HCT116 (cell line): ENCODE results near the gene CRTC3. TPM values are rescaled to one million over a fixed set of nuclear protein-coding genes. Genes with fewer than 3 reads are reported as not detected.
"Not testable (repeated sequence)": the region's sequence is repeated elsewhere in the genome, so short reads cannot be mapped to it uniquely, and the experiment has no call there.

ENCODE experiments used
- ATAC-seq: fragments of 200-7000 bp; cut with Tn5 transposase; 2 replicates; pipeline ENCODE4 v1.9.1; 2020; ENCODE audit warnings: mild to moderate bottlenecking, moderate library complexity
- BruUV-seq: library from RNA; stranded (reverse); fragments of 400-500 nt; replicated peaks from 2 replicates; lab custom pipeline; 2021; lab: Mats Ljungman, UMichigan
- CTCF ChIA-PET: fragments of 300-600 bp; sonication (Branson Sonifier 250); formaldehyde crosslinking; loops from one replicate; lab custom pipeline; 2021; ENCODE audit warnings: antibody characterized with exemption; lab: Charles Lee
- POLR2A ChIA-PET: fragments of 300-600, 350-600 bp; sonication (Branson Sonifier 250); formaldehyde crosslinking; loops from one replicate; lab custom pipeline; 2021; ENCODE audit warnings: antibody characterized with exemption; lab: Charles Lee
- RAD21 ChIA-PET, 2 experiments: fragments of 300-600 bp; sonication (Branson Sonifier 250); formaldehyde crosslinking; loops; one replicate each; lab custom pipeline; 2023; ENCODE audit warnings: low total read pairs in 2 of 2; ENCODE audit not compliant: uncharacterized antibody in 2 of 2, unreplicated experiment in 2 of 2, low non-redundant PET in 1 of 2; lab: Charles Lee
- DNase-seq: peaks from one replicate; pipeline ENCODE4 v3.0.0-alpha.2; 2010; ENCODE audit warnings: low read depth, low spot score
- H2AFZ ChIP-seq: fragments of 200-600 bp; shearing (Covaris generic), sonication (generic); 2 replicates; pipeline ENCODE4 v1.6.1; 2017; ENCODE audit warnings: low read depth, mixed run types, mixed read lengths, antibody characterized with exemption, low read length; ENCODE audit not compliant: poor library complexity, severe bottlenecking
- H3K27ac ChIP-seq: 2 replicates; pipeline ENCODE4 v1.5.1; 2012; ENCODE audit warnings: low read depth, low read length
- H3K27me3 ChIP-seq: fragments of 200-600 bp; sonication (generic); 2 replicates; pipeline ENCODE4 v1.6.1; 2016; ENCODE audit warnings: mixed run types, low read length, mixed read lengths; ENCODE audit not compliant: insufficient read depth
- H3K36me3 ChIP-seq, 2 experiments: fragments of 200-500 bp in 1 of 2; fragments of 200-600 bp in 1 of 2; sonication (Bioruptor generic) in 1 of 2; sonication (generic) in 1 of 2; 2 replicates each; pipeline versions ENCODE4 v1.5.1 to v1.6.1; 2014 to 2016; ENCODE audit warnings: low read length in 2 of 2, inconsistent platforms in 1 of 2, mixed read lengths in 1 of 2, mixed run types in 1 of 2; ENCODE audit not compliant: insufficient read depth in 2 of 2, control insufficient read depth in 1 of 2
- H3K4me1 ChIP-seq, 2 experiments: fragments of 200-600 bp in 1 of 2; sonication (generic) in 1 of 2; 2 replicates each; pipeline versions ENCODE4 v1.5.1 to v1.6.1; 2012 to 2017; ENCODE audit warnings: low read length in 2 of 2, inconsistent platforms in 1 of 2, mild to moderate bottlenecking in 1 of 2, mixed read lengths in 1 of 2, mixed run types in 1 of 2, moderate library complexity in 1 of 2; ENCODE audit not compliant: insufficient read depth in 2 of 2, control insufficient read depth in 1 of 2
- H3K4me2 ChIP-seq: fragments of 200-600 bp; sonication (generic); 2 replicates; pipeline ENCODE4 v1.6.1; 2017; ENCODE audit warnings: mixed run types, low read length, mixed read lengths
- H3K4me3 ChIP-seq, 2 experiments: fragments of 200-600 bp in 1 of 2; sonication (generic) in 1 of 2; replicated peaks in 1 of 2; 2 replicates each; pipeline ENCODE4 v1.5.1; 2011 to 2016; ENCODE audit warnings: low read length in 2 of 2, control low read depth in 1 of 2, low read depth in 1 of 2, mild to moderate bottlenecking in 1 of 2, mixed read lengths in 1 of 2, mixed run types in 1 of 2
- H3K79me2 ChIP-seq: fragments of 200-600 bp; sonication (generic); 2 replicates; pipeline ENCODE4 v1.6.1; 2017; ENCODE audit warnings: mild to moderate bottlenecking, mixed run types, low read length, moderate library complexity, mixed read lengths; ENCODE audit not compliant: insufficient read depth
- H3K9ac ChIP-seq: fragments of 200-600 bp; sonication (generic); 2 replicates; pipeline ENCODE4 v1.6.1; 2016; ENCODE audit warnings: low read length, mixed read lengths
- H3K9me2 ChIP-seq: fragments of 200-600 bp; sonication (generic), shearing (Covaris generic); 2 replicates; pipeline ENCODE4 v1.6.1; 2017; ENCODE audit warnings: mixed run types, mild to moderate bottlenecking, moderate library complexity; ENCODE audit not compliant: insufficient read depth
- H3K9me3 ChIP-seq, 2 experiments: fragments of 200-500 bp in 1 of 2; fragments of 200-600 bp in 1 of 2; sonication (Bioruptor generic) in 1 of 2; sonication (generic) in 1 of 2; 2 replicates each; pipeline ENCODE4 v1.6.1; 2014 to 2017; ENCODE audit warnings: low read length in 2 of 2, mixed read lengths in 2 of 2, inconsistent platforms in 1 of 2, low read depth in 1 of 2, mild to moderate bottlenecking in 1 of 2, mixed run types in 1 of 2, moderate library complexity in 1 of 2; ENCODE audit not compliant: control insufficient read depth in 1 of 2, insufficient read depth in 1 of 2
- H4K20me1 ChIP-seq: fragments of 200-600 bp; sonication (generic), shearing (Covaris generic); 2 replicates; pipeline ENCODE4 v1.6.1; 2017; ENCODE audit warnings: mixed run types, mild to moderate bottlenecking, moderate library complexity; ENCODE audit not compliant: insufficient read depth
- CBX3 ChIP-seq: IDR thresholded peaks from 2 replicates; pipeline ENCODE4 v1.6.1; 2012; ENCODE audit warnings: low read depth
- CEBPB ChIP-seq: IDR thresholded peaks from 2 replicates; pipeline ENCODE4 v1.6.1; 2012; ENCODE audit warnings: low read depth
- EGR1 ChIP-seq: IDR thresholded peaks from 2 replicates; pipeline ENCODE4 v1.6.1; 2012; ENCODE audit warnings: low read depth
- EZH2phosphoT487 ChIP-seq: fragments of 200-600 bp; IDR thresholded peaks from 2 replicates; pipeline ENCODE4 v1.6.1; 2018; ENCODE audit warnings: antibody characterized with exemption, borderline replicate concordance
- FOSL1 ChIP-seq: IDR thresholded peaks from 2 replicates; pipeline ENCODE4 v1.6.1; 2012; ENCODE audit warnings: low read depth
- JUND ChIP-seq: IDR thresholded peaks from 2 replicates; pipeline ENCODE4 v1.6.1; 2012
- MAX ChIP-seq: IDR thresholded peaks from 2 replicates; pipeline ENCODE4 v1.6.1; 2012
- POLR2A ChIP-seq: IDR thresholded peaks from 2 replicates; pipeline ENCODE4 v1.7.0; 2011; ENCODE audit warnings: borderline replicate concordance; ENCODE audit not compliant: insufficient read depth, insufficient read length; ENCODE audit errors: extremely low read depth
- SIN3A ChIP-seq: IDR thresholded peaks from 2 replicates; pipeline ENCODE4 v1.6.1; 2012; ENCODE audit warnings: low read depth
- SP1 ChIP-seq: IDR thresholded peaks from 2 replicates; pipeline ENCODE4 v1.6.1; 2012; ENCODE audit warnings: low read depth
- SRF ChIP-seq: IDR thresholded peaks from 2 replicates; pipeline ENCODE4 v1.6.1; 2012; ENCODE audit warnings: low read depth
- TCF7L2 ChIP-seq: IDR thresholded peaks from 2 replicates; pipeline ENCODE4 v1.7.0; 2011; ENCODE audit warnings: borderline replicate concordance, inconsistent platforms; ENCODE audit not compliant: insufficient read depth, insufficient read length; ENCODE audit errors: extremely low read depth
- ZBTB33 ChIP-seq: IDR thresholded peaks from 2 replicates; pipeline ENCODE4 v1.6.1; 2011; ENCODE audit warnings: mild to moderate bottlenecking, low read length, moderate library complexity; ENCODE audit not compliant: insufficient replicate concordance; ENCODE audit errors: extremely low read depth
- intact Hi-C: fragments of 100-400 bp; cut with micrococcal nuclease; formaldehyde crosslinking; loops from 2 replicates; pipeline ENCODE4 v1.10.0; 2022
- total RNA-seq: library from RNA; stranded (reverse); gene quantifications from one replicate; pipeline ENCODE4 v1.2.1, GENCODE V29; 2021; ENCODE audit not compliant: unreplicated experiment
- TF ChIP-seq, protein P1 (sequence below): IDR thresholded peaks from 2 replicates; pipeline ENCODE4 v1.6.1; 2012
- TF ChIP-seq, protein P2 (sequence below): IDR thresholded peaks from 2 replicates; pipeline ENCODE4 v1.6.1; 2012; ENCODE audit warnings: low read depth

The CRTC3 gene
- total RNA-seq, 1 experiment from 2014 or later, result 20.7 TPM

DNA sequence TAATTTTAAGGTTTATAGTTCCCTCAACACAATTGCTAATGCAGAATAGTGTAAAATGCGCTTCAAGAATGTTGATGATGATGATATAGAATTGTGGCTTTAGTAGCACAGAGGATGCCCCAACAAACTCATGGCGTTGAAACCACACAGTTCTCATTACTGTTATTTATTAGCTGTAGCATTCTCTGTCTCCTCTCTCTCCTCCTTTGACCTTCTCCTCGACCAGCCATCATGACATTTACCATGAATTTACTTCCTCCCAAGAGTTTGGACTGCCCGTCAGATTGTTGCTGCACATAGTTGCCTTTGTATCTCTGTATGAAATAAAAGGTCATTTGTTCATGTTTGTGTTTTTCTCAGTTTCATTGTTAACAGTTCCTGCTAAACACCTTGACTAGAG lies 27.8 kb upstream of the CRTC3 start:
- intact Hi-C loops, result no loop called here
- ATAC-seq, result no peak
- Histone ChIP-seq H3K4me1 (no peaks in the 10 kb centered on the region), H3K9ac (no peak overlapping the region), H3K9me2 (no peaks in the 10 kb centered on the region), H2AFZ (no peak overlapping the region), H3K4me3 (no peak overlapping the region), H3K9me3 (no peaks in the 10 kb centered on the region), H3K27ac (no peak overlapping the region), H3K79me2 (no peaks in the 10 kb centered on the region), H3K27me3 (no peaks in the 10 kb centered on the region), H3K4me2 (no peak overlapping the region), H3K36me3 (peaks cover 19 to 25% of the 10 kb centered on the region in 2 experiments; a peak in 3 of 4 replicates), H4K20me1 (no peaks in the 10 kb centered on the region)
- BruUV-seq, result no TSS peak
- TF ChIP-seq JUND, result no peak
- no peak for TF ChIP-seq MAX
- no peak for TF ChIP-seq TCF7L2
- no peak for TF ChIP-seq ZBTB33
- no peak for TF ChIP-seq EZH2phosphoT487
- TF ChIP-seq EGR1, result no peak
- no peak for TF ChIP-seq POLR2A
- no peak for TF ChIP-seq FOSL1
- TF ChIP-seq, protein P1, sequence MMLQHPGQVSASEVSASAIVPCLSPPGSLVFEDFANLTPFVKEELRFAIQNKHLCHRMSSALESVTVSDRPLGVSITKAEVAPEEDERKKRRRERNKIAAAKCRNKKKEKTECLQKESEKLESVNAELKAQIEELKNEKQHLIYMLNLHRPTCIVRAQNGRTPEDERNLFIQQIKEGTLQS, result no peak
- no peak for TF ChIP-seq SP1
- TF ChIP-seq SIN3A, result no peak
- TF ChIP-seq, protein P2, sequence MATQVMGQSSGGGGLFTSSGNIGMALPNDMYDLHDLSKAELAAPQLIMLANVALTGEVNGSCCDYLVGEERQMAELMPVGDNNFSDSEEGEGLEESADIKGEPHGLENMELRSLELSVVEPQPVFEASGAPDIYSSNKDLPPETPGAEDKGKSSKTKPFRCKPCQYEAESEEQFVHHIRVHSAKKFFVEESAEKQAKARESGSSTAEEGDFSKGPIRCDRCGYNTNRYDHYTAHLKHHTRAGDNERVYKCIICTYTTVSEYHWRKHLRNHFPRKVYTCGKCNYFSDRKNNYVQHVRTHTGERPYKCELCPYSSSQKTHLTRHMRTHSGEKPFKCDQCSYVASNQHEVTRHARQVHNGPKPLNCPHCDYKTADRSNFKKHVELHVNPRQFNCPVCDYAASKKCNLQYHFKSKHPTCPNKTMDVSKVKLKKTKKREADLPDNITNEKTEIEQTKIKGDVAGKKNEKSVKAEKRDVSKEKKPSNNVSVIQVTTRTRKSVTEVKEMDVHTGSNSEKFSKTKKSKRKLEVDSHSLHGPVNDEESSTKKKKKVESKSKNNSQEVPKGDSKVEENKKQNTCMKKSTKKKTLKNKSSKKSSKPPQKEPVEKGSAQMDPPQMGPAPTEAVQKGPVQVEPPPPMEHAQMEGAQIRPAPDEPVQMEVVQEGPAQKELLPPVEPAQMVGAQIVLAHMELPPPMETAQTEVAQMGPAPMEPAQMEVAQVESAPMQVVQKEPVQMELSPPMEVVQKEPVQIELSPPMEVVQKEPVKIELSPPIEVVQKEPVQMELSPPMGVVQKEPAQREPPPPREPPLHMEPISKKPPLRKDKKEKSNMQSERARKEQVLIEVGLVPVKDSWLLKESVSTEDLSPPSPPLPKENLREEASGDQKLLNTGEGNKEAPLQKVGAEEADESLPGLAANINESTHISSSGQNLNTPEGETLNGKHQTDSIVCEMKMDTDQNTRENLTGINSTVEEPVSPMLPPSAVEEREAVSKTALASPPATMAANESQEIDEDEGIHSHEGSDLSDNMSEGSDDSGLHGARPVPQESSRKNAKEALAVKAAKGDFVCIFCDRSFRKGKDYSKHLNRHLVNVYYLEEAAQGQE, result no peak
- TF ChIP-seq CEBPB, result no peak
- TF ChIP-seq SRF, result no peak
- TF ChIP-seq CBX3, result no peak
- ChIA-PET POLR2A (no interaction called here), CTCF (interaction anchor here (1.1 kb wide), 1 partner anchor 208 kb away, joined by 3 read pairs; no protein-coding TSS in a partner anchor), RAD21 (no interaction called here)
- DNase-seq, result no peak

- H3K4me1 ChIP-seq, CTCF ChIA-PET, H3K9ac ChIP-seq, POLR2A ChIA-PET, H3K4me2 ChIP-seq, H3K27me3 ChIP-seq, H3K4me3 ChIP-seq, BruUV-seq, H3K9me3 ChIP-seq, DNase-seq, RAD21 ChIA-PET, H3K9me2 ChIP-seq, H3K36me3 ChIP-seq, H2AFZ ChIP-seq, H3K27ac ChIP-seq, ATAC-seq, intact Hi-C loops, H3K79me2 ChIP-seq, H4K20me1 ChIP-seq: not testable (repeated sequence)
These were observed 18.9 kb upstream of the CRTC3 start for GRCh38 chr15:90510781-90511180.
